ENCODE data around the gene BAHCC1. TPM values are rescaled to one million over a fixed set of nuclear protein-coding genes. Genes with fewer than 3 reads are reported as not detected.
A peak's percentile ranks its signal among the peaks of the same experiment; 100 is the strongest.

The BAHCC1 gene
- total and polyA plus RNA-seq, 3 experiments from 2014 or later = not detected

DNA sequence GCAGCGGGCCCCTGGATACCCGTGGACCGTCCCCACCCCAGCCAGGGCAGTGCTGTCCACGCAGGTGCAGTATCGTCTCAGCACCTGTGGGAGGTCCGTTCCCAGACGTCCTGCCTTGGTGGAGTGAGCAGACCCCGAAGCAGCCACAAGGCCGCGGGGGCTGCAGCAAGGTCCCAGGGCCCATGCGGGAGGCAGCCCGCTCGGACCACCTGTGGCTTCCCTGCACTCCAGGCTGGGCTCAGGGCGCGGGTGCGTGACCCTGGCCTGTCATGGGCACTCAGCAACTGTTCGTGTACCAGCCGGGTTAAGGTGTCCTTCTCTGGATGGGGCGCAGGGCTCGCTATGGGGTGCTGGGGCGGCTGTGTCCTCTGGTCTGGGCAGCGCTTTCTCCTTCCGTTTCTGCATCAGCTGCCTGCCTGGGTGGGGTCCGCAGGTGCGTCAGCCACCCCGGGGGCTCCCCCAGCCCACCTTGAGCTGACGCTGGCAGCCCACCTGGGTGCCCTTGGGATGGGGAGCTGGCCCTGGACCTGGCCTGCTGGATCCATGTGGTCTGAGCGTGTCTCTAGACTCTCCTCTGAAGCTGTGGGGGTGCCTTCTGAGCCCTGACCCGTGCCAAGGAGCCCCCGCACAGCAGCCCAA, 18.4 kb downstream of the BAHCC1 start:
- DNase-seq = no peak
- H3K27ac ChIP-seq (ENCODE audit: low read depth, low read length) = no peak overlapping the region
- no peaks in the 10 kb centered on the region for H3K27me3 ChIP-seq (ENCODE audit: insufficient read depth, low read length, poor library complexity, severe bottlenecking)
- Mint-ChIP-seq H3K4me1 (peaks cover 12 to 21% (median 13%) of the 10 kb centered on the region in 3 donors), H3K27ac (no peak overlapping the region), H3K27me3 (peaks cover 3 to 20% of the 10 kb centered on the region in 2 donors), H3K36me3 (no peaks in the 10 kb centered on the region), H3K4me3 (peak overlapping the region in 1 of 7 donors; percentile 51), H3K9me3 (no peaks in the 10 kb centered on the region)
- no peaks in the 10 kb centered on the region for H3K36me3 ChIP-seq (ENCODE audit: insufficient read depth, low read length)
- ChIA-PET CTCF (no interaction called here), POLR2A (no interaction called here)
- H3K9me3 ChIP-seq (ENCODE audit: low read length) = no peaks in the 10 kb centered on the region
- H3K4me1 ChIP-seq (ENCODE audit: insufficient read depth, low read length) = peaks cover 25% of the 10 kb centered on the region
- H3K4me3 ChIP-seq (ENCODE audit: low read length) = no peak overlapping the region

- H3K9me3 ChIP-seq (ENCODE audit: low read length) = no peaks in the 10 kb centered on the region
- peaks cover 25% of the 10 kb centered on the region for H3K4me1 ChIP-seq (ENCODE audit: insufficient read depth, low read length)
- ChIA-PET CTCF (no interaction called here), POLR2A (no interaction called here)
- H3K27me3 ChIP-seq (ENCODE audit: insufficient read depth, low read length, poor library complexity, severe bottlenecking) = no peaks in the 10 kb centered on the region
- no peak overlapping the region for H3K4me3 ChIP-seq (ENCODE audit: low read length)
- Mint-ChIP-seq H3K9me3 (no peaks in the 10 kb centered on the region), H3K4me1 (peaks cover 12 to 21% (median 13%) of the 10 kb centered on the region in 3 donors), H3K27me3 (peaks cover 2 to 8% of the 10 kb centered on the region in 2 donors), H3K36me3 (no peaks in the 10 kb centered on the region), H3K27ac (no peak overlapping the region), H3K4me3 (no peak overlapping the region)
- no peak for DNase-seq
- H3K27ac ChIP-seq (ENCODE audit: low read depth, low read length) = no peak overlapping the region
- no peaks in the 10 kb centered on the region for H3K36me3 ChIP-seq (ENCODE audit: insufficient read depth, low read length)
These were observed 19.7 kb downstream of the BAHCC1 start for GRCh38 chr17:81414756-81415516.

DNA sequence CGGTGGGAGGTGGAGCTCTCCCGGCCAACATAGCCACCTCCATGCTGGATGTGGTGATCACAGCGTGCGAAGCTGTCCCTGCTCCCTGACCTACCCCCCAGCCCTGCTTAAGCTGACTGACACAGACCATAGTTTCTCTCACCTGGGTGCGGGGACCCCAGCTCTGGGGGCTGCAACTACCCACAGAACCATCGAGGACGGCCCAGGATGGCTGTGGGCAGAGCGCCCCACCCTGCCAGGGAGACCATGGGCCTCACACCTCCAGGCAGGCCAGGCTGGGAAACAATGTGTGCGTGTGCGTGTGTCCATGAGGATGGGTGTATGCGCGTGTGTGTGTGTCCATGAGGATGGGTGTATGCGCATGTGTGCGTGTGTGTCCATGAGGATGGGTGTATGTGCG, 20.4 kb downstream of the BAHCC1 start:
- H3K4me1 ChIP-seq (ENCODE audit: insufficient read depth, low read length) = peaks cover 25% of the 10 kb centered on the region
- Mint-ChIP-seq H3K27ac (peak overlapping the region in 1 of 8 donors; percentile 51), H3K27me3 (peaks cover 2 to 8% of the 10 kb centered on the region in 2 donors), H3K36me3 (no peaks in the 10 kb centered on the region), H3K4me1 (peaks cover 12 to 21% (median 13%) of the 10 kb centered on the region in 3 donors), H3K4me3 (peak overlapping the region in 1 of 7 donors; percentile 73), H3K9me3 (no peaks in the 10 kb centered on the region)
- H3K9me3 ChIP-seq (ENCODE audit: low read length) = no peaks in the 10 kb centered on the region
- no peaks in the 10 kb centered on the region for H3K27me3 ChIP-seq (ENCODE audit: insufficient read depth, low read length, poor library complexity, severe bottlenecking)
- no peak overlapping the region for H3K4me3 ChIP-seq (ENCODE audit: low read length)
- no peaks in the 10 kb centered on the region for H3K36me3 ChIP-seq (ENCODE audit: insufficient read depth, low read length)
- ChIA-PET POLR2A (no interaction called here), CTCF (no interaction called here)
- no peak for DNase-seq
- no peak overlapping the region for H3K27ac ChIP-seq (ENCODE audit: low read depth, low read length)

DNA sequence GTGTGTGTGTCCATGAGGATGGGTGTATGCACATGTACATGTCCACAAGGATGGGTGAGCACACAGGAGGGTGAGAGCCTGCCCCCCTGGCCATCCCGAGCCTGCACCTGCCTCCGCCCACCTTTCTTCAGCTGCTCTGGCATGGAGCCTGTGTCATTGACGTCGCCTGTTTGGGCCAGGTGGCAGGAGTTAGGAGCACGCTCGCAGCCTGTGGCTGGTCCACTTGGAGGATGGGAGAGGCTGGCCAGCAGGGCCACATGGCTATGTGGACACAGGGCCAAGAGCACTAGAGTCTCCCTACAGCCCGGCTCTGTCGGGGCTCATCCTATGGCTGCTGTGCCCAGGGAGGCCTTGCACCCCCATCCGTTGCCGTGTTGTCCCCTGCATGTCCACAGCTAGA, 21.4 kb downstream of the BAHCC1 start:
- Mint-ChIP-seq H3K36me3 (no peaks in the 10 kb centered on the region), H3K9me3 (no peaks in the 10 kb centered on the region), H3K27me3 (peaks cover 2 to 8% of the 10 kb centered on the region in 2 donors), H3K4me1 (peaks cover 10 to 17% (median 12%) of the 10 kb centered on the region in 3 donors), H3K27ac (no peak overlapping the region), H3K4me3 (no peak overlapping the region)
- Histone ChIP-seq H3K4me3 (ENCODE audit: low read length) (no peak overlapping the region), H3K4me1 (ENCODE audit: insufficient read depth, low read length) (peaks cover 23% of the 10 kb centered on the region), H3K27ac (ENCODE audit: low read depth, low read length) (no peak overlapping the region), H3K36me3 (ENCODE audit: insufficient read depth, low read length) (no peaks in the 10 kb centered on the region), H3K9me3 (ENCODE audit: low read length) (no peaks in the 10 kb centered on the region), H3K27me3 (ENCODE audit: insufficient read depth, low read length, poor library complexity, severe bottlenecking) (no peaks in the 10 kb centered on the region)
- ChIA-PET CTCF (no interaction called here), POLR2A (no interaction called here)
- DNase-seq = no peak

DNA sequence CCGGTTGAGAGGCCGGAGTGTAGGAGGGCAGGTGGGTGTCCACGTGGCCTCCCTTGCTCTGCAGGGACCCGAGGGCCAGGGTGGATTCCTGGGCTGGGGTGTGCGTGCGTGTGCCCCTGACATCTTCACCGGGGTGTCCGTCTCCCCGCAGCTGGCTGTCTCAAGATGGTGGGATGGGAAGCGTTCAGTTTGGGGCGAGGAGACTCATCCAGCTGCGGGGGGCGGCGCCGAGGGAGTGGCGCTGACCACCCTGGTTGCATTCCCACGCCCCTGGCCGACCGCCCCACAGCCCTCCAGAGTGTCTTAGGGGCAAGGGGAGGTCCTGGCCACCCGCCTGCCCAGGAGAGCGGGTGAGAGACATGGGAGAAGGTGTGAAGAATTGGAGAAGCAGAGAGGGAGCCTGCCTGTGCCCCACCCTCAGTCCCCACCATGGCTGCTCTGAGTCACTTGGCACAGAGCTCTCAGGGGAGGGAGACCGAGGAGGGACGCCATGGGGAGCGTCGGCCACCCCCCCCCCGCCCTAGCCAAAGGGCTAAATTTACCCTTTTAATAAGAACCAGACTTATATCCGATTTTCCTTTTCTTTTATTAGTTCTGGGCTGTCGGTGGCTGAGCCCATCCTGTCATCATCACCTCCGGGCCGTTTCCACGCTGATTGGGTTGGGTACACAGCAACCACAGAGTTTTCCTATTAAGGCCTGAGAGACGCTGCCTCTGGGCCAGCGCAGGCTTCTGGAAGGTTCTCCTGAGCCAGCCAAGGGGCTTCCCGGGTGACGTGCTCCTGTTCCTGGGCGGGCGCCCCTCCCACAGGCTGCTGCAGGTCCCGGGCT, 22.0 kb downstream of the BAHCC1 start:
- H3K36me3 ChIP-seq (ENCODE audit: insufficient read depth, low read length) = no peaks in the 10 kb centered on the region

DNA sequence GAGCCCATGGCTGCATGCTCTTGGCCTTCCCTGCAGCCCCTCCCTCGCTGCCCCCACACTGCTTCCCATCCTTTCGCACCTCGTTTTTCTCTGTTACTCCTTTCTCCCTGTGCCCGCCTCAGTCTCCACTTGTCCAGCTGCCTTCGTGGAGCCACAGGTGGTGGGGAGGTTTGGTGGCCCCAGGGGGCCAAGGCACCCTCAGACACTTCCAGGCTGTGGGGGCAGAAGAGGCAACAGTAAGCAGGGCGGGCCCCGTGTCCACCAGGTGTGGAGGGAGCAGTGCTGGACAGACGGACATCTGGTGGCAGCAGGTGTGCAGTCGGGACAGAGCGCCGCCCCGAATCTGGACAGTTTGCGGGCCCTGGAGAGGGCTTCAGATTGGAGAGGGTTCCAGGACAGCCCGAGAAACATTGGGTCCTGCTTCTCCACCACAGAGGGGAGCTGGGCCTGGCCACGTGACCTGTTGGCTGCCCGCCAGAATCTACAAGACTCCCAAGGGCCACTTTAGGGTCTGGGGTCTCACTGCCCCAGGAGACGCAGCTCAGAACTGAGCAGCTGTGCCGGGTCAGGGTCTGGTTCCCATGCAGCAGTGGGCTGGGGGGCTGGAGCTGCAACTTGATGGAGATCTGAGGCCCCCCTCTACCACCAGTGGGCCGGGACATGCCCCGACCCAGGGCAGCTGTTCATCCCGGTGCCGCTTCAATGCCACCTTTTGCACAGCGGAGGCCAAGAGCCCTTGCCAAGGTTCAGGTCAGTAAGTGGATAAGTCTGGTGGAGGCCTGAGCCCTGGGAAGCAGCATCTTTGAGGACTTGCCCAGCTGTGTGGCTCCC, 22.8 kb downstream of the BAHCC1 start:
- POLR2A ChIA-PET = no interaction called here
- Histone ChIP-seq H3K27ac (ENCODE audit: low read depth, low read length) (no peak overlapping the region), H3K9me3 (ENCODE audit: low read length) (no peaks in the 10 kb centered on the region), H3K36me3 (ENCODE audit: insufficient read depth, low read length) (no peaks in the 10 kb centered on the region), H3K4me3 (ENCODE audit: low read length) (no peak overlapping the region), H3K4me1 (ENCODE audit: insufficient read depth, low read length) (peaks cover 8% of the 10 kb centered on the region), H3K27me3 (ENCODE audit: insufficient read depth, low read length, poor library complexity, severe bottlenecking) (no peaks in the 10 kb centered on the region)
- Mint-ChIP-seq H3K4me3 (no peak overlapping the region), H3K27ac (no peak overlapping the region), H3K9me3 (no peaks in the 10 kb centered on the region), H3K36me3 (no peaks in the 10 kb centered on the region), H3K4me1 (peaks cover 2 to 3% (median 2%) of the 10 kb centered on the region in 3 donors), H3K27me3 (peaks cover 2 to 5% of the 10 kb centered on the region in 2 donors)
- DNase-seq = no peak
- CTCF ChIA-PET = no interaction called here

More for the DNA sequence above, 22.0 kb downstream of the BAHCC1 start:
- Mint-ChIP-seq H3K9me3 (no peaks in the 10 kb centered on the region), H3K36me3 (no peaks in the 10 kb centered on the region), H3K4me3 (peak overlapping the region in 1 of 7 donors; percentile 44), H3K27ac (no peak overlapping the region), H3K27me3 (peaks cover 2 to 8% of the 10 kb centered on the region in 2 donors), H3K4me1 (peaks cover 8 to 11% (median 10%) of the 10 kb centered on the region in 3 donors)
- ChIA-PET CTCF (no interaction called here), POLR2A (no interaction called here)
- Histone ChIP-seq H3K4me3 (ENCODE audit: low read length) (no peak overlapping the region), H3K4me1 (ENCODE audit: insufficient read depth, low read length) (peaks cover 16% of the 10 kb centered on the region), H3K27me3 (ENCODE audit: insufficient read depth, low read length, poor library complexity, severe bottlenecking) (no peaks in the 10 kb centered on the region), H3K9me3 (ENCODE audit: low read length) (no peaks in the 10 kb centered on the region), H3K27ac (ENCODE audit: low read depth, low read length) (no peak overlapping the region)
- DNase-seq = no peak

DNA sequence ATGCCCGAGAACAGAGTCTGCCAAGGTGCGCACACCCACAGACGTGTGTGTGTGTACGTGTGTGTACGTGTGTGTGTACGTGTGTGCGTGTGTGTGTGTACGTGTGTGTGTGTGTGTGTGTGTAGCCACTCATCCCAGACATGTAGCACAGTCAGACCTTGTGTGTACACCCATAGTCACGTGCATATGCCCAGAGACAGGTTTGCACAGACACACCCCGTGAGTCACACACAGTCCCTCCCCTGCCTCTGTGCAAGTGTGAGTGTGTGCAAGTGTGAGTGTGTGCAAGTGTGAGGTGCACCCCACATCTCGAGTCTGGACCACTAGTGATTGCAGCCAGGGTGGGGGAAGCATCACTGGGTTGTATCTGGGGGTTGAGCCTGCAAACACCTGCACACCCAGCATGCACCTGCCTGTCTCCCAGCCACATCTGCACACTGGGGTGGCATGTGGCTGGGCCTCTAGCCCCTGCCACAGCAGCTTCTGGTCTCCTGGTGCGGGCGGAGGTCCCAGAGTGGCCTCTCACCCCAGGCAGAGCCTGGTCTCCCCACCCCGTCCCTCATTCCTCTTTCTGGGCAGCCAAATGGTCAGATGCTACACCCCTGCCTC, 23.6 kb downstream of the BAHCC1 start:
- CTCF ChIA-PET = no interaction called here

More for the DNA sequence above, 23.6 kb downstream of the BAHCC1 start:
- Histone ChIP-seq H3K4me1 (ENCODE audit: insufficient read depth, low read length) (peaks cover under 1% of the 10 kb centered on the region), H3K27ac (ENCODE audit: low read depth, low read length) (no peak overlapping the region), H3K9me3 (ENCODE audit: low read length) (no peaks in the 10 kb centered on the region), H3K4me3 (ENCODE audit: low read length) (no peak overlapping the region), H3K36me3 (ENCODE audit: insufficient read depth, low read length) (no peaks in the 10 kb centered on the region), H3K27me3 (ENCODE audit: insufficient read depth, low read length, poor library complexity, severe bottlenecking) (no peaks in the 10 kb centered on the region)
- Mint-ChIP-seq H3K36me3 (no peaks in the 10 kb centered on the region), H3K27me3 (peaks cover 2 to 5% of the 10 kb centered on the region in 2 donors), H3K27ac (no peak overlapping the region), H3K9me3 (no peaks in the 10 kb centered on the region), H3K4me1 (no peaks in the 10 kb centered on the region), H3K4me3 (no peak overlapping the region)
- POLR2A ChIA-PET = no interaction called here
- DNase-seq = no peak
